Bronchial epithelial cell (primary cell): ENCODE results near the gene XKR3. TPM values are rescaled to one million over a fixed set of nuclear protein-coding genes. Genes with fewer than 3 reads are reported as not detected.
"Not testable (repeated sequence)": the region's sequence is repeated elsewhere in the genome, so short reads cannot be mapped to it uniquely, and the experiment has no call there.

Experiments used
- DNase-seq: peaks from one replicate; pipeline ENCODE4 v3.0.0-alpha.2; 2010; ENCODE audit warnings: low read depth
- FAIRE-seq: peaks from 2 replicates; lab custom pipeline; 2011; peaks lifted over from hg19 to GRCh38; lab: Jason Lieb, UNC
- H3K27me3 ChIP-seq: 2 replicates; pipeline ENCODE4 v1.5.1; 2011; ENCODE audit warnings: low read length; ENCODE audit not compliant: control insufficient read depth, insufficient read depth
- H3K36me3 ChIP-seq: 2 replicates; pipeline ENCODE4 v1.5.1; 2011; ENCODE audit warnings: low read length; ENCODE audit not compliant: control insufficient read depth, insufficient read depth
- H3K4me3 ChIP-seq: 2 replicates; pipeline ENCODE4 v1.5.1; 2011; ENCODE audit warnings: mild to moderate bottlenecking, low read depth, low read length, control low read depth
- total RNA-seq: library from RNA; depleted of rRNA; stranded (reverse); fragments of >200 nt; gene quantifications from 2 replicates; pipeline ENCODE4 v1.2.1, GENCODE V29; 2014
- TF ChIP-seq, protein P1 (sequence below): IDR thresholded peaks from 2 replicates; pipeline ENCODE4 v1.5.1; 2011; ENCODE audit warnings: mild to moderate bottlenecking, moderate library complexity, low read length, control low read depth, inconsistent platforms; ENCODE audit not compliant: insufficient read depth, severe bottlenecking

The XKR3 gene
- total RNA-seq, 1 donor from 2014 or later: not detected

DNA sequence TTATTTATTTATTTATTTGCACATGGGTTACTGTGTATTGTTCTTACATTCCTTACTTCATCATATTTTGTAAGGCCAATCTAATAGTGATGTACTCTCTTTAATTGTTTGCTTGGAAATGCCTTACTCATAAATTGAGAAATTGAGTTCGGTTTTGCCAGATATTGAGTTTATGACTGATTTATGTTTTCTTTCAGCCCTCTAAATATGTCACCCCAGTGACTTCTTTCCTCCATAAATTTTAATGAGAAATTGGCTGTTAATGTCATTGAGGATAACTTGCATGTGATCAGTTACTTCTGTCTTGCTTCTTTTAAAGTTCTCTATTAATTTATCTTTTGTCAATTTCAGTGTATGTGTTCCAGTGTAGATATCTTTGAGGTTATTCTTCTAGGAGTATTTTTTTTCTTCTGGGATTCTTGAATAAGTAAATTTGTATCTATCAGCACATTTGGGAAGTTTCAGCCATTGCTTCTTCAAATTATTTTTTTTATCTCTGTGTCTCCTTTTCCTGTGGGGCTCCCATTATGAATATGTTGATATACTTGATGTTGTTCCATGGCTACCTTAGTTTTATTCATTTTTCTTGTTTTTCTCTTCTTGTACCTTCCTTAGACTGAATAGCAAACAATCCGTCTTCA lies 47.8 kb downstream of the XKR3 start:
- TF ChIP-seq, protein P1, sequence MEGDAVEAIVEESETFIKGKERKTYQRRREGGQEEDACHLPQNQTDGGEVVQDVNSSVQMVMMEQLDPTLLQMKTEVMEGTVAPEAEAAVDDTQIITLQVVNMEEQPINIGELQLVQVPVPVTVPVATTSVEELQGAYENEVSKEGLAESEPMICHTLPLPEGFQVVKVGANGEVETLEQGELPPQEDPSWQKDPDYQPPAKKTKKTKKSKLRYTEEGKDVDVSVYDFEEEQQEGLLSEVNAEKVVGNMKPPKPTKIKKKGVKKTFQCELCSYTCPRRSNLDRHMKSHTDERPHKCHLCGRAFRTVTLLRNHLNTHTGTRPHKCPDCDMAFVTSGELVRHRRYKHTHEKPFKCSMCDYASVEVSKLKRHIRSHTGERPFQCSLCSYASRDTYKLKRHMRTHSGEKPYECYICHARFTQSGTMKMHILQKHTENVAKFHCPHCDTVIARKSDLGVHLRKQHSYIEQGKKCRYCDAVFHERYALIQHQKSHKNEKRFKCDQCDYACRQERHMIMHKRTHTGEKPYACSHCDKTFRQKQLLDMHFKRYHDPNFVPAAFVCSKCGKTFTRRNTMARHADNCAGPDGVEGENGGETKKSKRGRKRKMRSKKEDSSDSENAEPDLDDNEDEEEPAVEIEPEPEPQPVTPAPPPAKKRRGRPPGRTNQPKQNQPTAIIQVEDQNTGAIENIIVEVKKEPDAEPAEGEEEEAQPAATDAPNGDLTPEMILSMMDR: no peak
- FAIRE-seq: no peak
- no peaks in the 10 kb centered on the region for H3K36me3 ChIP-seq
- H3K27me3 ChIP-seq: no peaks in the 10 kb centered on the region
- no peak overlapping the region for H3K4me3 ChIP-seq
- no peak for DNase-seq

DNA sequence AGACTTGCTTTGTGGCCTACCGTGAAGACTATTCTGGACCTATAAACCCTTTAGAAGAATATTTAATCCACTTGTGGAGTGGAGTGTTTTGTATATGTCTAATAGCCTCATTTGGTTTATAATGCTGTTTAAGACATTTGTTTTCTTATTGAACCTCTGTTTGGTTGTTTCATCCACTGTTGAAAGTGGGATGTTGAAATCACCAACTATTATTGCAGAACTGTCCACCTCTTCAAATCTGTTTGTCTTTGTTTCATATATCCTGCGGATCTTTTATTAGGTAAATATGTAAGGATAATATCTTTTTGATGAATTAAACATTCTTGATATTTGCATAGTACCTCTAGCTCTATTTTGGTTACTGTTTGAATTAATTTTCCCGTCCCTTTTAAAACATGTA lies 49.1 kb downstream of the XKR3 start:
- H3K36me3 ChIP-seq: no peaks in the 10 kb centered on the region

DNA sequence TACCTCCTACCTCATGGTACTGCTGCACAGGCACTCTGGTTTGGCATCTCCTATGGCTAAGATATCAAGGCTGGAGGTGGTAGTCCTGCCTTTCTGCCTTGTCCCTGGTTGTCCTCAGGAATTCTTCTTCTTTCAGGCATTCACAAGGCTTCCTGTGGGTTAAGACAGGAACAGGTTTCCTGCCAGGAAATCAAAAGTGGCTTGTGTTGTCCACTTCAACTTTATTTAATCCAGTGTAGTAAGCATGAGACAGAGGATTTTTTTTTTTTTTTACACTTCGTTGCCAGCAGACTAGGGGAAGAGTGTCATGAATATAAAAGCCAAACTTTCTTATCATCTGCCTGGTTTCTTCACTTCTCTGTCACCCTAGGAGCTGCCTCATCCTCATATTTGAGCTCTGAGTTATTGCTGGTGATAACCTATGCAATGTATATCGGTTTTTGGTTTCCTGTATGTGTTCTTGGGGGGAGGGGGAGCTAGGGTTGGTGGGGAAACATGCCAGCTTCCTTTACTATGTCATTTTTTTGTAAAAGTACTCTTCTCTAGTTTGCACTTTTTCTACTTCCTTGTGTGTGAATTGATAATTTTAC lies 50.2 kb downstream of the XKR3 start:
- H3K27me3 ChIP-seq: no peaks in the 10 kb centered on the region
- TF ChIP-seq, protein P1: no peak

More for the DNA sequence above, 49.1 kb downstream of the XKR3 start:
- H3K27me3 ChIP-seq: no peaks in the 10 kb centered on the region
- TF ChIP-seq, protein P1: no peak
- no peak overlapping the region for H3K4me3 ChIP-seq
- DNase-seq (no peak), FAIRE-seq (no peak)

DNA sequence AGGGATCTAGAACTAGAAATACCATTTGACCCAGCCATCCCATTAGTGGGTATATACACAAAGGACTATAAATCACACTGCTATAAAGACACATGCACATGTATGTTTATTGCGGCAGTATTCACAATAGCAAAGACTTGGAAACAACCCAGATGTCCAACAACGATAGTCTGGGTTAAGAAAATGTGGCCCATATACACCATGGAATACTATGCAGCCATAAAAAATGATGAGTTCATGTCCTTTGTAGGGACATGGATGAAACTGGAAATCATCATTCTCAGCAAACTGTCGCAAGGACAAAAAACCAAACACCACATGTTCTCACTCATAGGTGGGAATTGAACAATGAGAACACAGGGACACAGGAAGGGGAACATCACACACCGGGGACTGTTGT lies 53.6 kb downstream of the XKR3 start:
- not testable (repeated sequence) for H3K27me3 ChIP-seq, FAIRE-seq, H3K4me3 ChIP-seq, DNase-seq, H3K36me3 ChIP-seq

More for the DNA sequence above, 50.2 kb downstream of the XKR3 start:
- Histone ChIP-seq H3K36me3 (no peaks in the 10 kb centered on the region), H3K4me3 (no peak overlapping the region)
- FAIRE-seq (no peak), DNase-seq (no peak)

DNA sequence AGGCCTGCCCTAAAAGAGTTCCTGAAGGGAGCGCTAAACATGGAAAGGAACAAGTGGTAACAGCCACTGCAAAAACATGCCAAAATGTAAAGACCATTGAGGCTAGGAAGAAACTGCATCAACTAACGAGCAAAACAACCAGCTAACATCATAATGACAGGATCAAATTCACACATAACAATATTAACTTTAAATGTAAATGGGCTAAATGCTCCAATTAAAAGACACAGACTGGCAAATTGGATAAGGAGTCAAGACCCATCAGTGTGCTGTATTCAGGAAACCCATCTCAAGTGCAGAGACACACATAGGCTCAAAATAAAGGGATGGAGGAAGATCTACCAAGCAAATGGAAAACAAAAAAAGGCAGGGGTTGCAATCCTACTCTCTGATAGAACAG lies 57.3 kb downstream of the XKR3 start:
- not testable (repeated sequence) for FAIRE-seq, H3K27me3 ChIP-seq, H3K36me3 ChIP-seq, H3K4me3 ChIP-seq, DNase-seq

DNA sequence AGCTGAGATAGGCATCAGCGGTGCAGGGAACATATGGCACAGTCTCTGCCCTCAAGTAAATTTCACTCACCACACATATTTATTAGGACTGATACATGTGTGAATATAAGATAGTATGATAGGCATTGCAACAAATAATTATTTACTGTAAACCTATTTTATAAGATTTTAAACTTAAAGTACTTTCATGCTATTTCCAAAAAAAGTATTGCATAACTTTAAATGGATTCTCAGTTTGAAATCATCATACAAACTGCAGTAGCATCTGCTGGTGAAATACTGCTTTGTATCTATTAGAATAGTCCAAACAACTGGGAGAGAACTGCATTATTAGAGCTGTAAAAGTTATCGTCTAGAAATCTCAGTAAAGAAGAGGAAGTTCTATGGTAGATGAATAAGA lies 63.0 kb downstream of the XKR3 start:
- H3K4me3 ChIP-seq, FAIRE-seq, H3K27me3 ChIP-seq, H3K36me3 ChIP-seq, DNase-seq: not testable (repeated sequence)

DNA sequence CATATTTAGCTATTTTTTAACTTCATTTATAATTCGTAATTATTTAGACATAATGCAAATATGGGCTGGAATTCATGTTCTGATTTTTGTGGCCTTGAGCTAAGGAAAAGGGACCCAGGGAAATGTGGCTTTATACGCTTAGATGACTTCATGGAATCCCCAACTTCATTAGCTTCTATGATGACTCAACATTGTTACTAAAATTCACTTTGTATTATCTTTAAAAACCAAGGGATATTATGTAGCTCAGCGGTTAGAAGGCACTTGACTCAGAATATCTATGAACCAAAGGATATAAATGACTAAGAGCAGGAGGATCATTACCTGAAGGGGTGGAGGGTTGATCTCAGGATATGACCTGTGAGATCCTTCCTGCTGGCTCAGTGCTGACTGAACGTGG lies 64.8 kb downstream of the XKR3 start:
- not testable (repeated sequence) for DNase-seq, H3K36me3 ChIP-seq, H3K4me3 ChIP-seq, FAIRE-seq, H3K27me3 ChIP-seq

DNA sequence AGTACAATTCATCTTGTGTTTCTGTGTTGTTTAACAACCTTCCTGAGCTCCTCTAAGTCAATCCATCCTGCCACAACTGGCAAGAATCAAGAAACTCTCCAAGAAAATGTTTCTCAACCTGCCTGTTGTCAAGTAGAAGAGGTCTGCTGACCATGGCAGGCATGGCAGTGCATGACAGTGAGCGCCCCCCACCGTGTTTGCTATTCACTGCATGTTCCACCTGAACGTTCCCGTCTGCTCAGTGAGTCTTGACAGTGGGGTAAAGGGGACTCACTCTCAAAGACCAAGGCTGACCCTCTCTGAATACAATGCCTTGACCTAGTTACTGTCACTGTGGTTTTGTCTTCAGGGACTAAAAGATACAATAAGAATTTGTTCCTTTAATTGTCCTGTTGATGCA lies 75.9 kb downstream of the XKR3 start:
- H3K27me3 ChIP-seq, H3K36me3 ChIP-seq, DNase-seq, H3K4me3 ChIP-seq, FAIRE-seq: not testable (repeated sequence)

DNA sequence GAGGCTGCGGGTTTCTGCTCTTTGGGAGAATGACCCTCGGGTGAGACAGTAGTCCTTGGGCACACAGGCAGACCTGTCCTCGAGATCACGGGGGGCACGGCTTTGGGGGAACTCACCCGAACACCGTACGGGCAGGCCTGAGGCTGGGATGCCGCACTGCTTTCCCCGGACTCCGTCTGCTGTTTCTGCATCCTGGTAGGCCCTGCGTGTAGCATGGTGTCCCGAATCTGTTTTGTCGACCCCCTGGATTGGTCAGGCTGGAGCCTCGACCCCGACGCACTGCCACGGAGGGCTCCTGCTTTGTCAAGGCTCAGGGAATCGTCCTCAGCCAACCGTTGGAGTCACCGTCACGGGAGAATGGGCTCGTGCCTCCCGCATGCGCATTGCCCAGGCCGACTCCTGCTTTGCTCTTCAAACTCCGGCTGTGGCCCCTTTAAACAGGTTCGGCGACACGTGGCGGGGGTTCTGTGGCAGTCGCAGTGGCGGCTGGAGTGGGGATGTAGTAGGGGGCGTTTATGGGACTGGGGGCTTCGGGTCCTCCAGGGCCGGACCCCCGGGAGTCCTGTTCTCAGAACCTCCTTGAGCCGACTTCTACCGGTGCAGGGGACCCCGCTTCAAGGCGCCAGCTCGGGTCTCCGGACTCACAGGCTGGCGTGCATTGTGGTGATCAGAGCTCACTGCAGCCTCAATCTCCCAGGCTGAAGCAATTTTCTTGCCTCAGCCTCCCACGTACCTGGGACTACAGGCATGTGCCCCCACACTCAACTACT lies 76.9 kb downstream of the XKR3 start:
- DNase-seq, H3K36me3 ChIP-seq: not testable (repeated sequence)
- FAIRE-seq: peak; percentile 36

DNA sequence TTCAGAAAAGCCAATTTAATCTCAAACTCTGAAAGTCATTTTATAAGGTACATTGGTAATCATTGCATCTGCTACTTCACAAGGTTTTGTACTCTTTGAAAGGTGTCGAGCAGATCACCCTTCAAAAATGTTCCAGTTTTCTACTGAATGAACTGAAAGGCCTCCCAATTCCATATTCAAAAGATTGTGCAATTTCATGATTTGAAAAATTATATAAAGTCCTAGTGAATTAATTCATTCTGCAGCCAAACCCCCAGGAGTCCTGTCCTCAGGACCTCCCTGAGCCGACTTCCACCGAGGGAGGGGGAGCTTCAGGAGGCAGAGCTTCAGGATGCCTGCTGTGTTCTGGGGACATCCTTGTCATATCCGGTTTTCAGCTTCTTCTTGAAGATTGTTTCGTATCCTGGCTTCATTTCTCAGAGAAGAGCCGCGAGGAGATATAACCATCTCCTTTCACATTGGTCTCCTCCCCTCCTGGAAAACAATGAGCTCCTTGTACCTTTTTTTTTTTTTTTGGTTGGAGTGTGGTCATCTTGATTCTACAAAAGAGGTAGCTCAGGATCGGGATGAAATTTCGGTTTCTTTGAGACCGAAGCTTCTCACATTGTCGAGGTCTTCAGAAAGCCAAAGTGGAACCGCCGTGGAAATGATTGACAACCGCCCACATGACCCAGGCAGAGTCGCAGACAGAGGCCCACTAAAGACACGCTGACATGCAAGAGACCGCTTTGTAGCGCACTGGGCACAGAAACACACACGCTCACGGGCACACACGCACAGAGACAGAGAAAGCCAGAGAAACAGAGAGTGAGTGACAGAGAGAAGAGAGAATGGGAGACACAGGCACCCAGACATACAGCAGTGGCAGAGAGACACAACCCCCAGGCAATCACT lies 77.7 kb downstream of the XKR3 start:
- H3K27me3 ChIP-seq, H3K4me3 ChIP-seq, H3K36me3 ChIP-seq, DNase-seq: not testable (repeated sequence)
- FAIRE-seq: peak; percentile 7

More for the DNA sequence above, 76.9 kb downstream of the XKR3 start:
- H3K4me3 ChIP-seq, H3K27me3 ChIP-seq: not testable (repeated sequence)
